Stomach (tissue), 4 donors: Measurements from ENCODE around the gene ZNF778.

Experiments used
- EP300 ChIP-seq: sonication (generic); formaldehyde crosslinking; IDR thresholded peaks from one replicate; pipeline ENCODE4 v1.6.1; 2017; ENCODE audit warnings: antibody characterized with exemption
- POLR2A ChIP-seq, 4 donors: fragments of 450-650 bp; IDR thresholded peaks; one replicate each; pipeline ENCODE4 v1.6.1; 2016; ENCODE audit warnings: antibody characterized with exemption in 4 of 4, control low read depth in 2 of 4, mild to moderate bottlenecking in 1 of 4, moderate library complexity in 1 of 4
- POLR2AphosphoS5 ChIP-seq, 3 donors: sonication (generic); formaldehyde crosslinking; IDR thresholded peaks; one replicate each; pipeline ENCODE4 v1.6.1; 2016; ENCODE audit warnings: antibody characterized with exemption in 3 of 3
- TF ChIP-seq, protein P1 (sequence below), 7 experiments: fragments of 450-650 bp in 4 of 7; fragments of 200-600 bp in 3 of 7; sonication (generic) in 3 of 7; IDR thresholded peaks; one replicate each; pipeline ENCODE4 v1.5.1; 2016 to 2019; ENCODE audit warnings: antibody characterized with exemption in 7 of 7, control low read depth in 2 of 7, mild to moderate bottlenecking in 1 of 7

DNA sequence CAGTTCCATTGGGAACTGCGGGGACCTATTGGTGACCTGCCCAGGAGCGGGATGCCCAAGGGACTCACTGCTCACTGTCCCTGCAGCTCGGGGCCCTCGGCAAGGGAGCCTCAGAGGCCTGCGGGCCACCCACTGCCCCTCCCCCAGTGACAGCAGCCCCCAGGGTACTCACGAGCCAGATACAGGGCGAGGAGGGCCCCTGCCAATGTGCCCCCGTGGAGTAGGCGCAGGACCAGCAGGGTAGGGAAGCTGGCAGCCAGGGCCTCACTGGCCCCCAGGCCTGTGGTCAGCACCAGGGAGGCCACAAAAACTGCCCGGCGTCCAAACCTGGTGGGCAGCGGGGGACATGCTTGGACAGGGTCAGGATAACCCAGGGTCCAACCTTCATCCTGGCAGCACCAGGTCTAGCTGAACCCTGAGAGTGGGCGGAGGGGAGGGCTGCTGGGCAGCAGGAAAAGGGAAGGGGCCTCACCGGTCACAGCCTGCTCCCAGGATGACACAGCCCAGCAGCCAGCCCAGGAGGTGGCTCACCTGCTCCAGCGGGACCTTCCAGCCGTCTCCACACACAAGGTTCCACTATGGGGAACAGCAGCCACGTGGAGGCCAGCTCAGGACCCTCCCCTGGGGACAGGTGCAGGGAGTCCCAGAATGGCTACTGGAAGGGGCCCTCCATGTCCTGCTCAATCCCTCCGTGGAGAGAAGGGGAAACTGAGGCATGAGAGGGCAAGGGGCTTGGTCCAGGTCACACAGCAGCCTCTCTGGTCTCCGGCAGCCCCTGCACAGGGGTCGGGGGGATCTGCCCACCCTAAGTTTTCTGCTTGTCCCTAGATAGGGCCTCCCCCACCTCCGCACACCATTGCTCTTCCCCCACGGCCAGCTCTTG lies 18.0 kb upstream of the ZNF778 start:
- no peak for TF ChIP-seq POLR2AphosphoS5 (IDR thresholded peaks at IDR 0.05)
- TF ChIP-seq, protein P1, sequence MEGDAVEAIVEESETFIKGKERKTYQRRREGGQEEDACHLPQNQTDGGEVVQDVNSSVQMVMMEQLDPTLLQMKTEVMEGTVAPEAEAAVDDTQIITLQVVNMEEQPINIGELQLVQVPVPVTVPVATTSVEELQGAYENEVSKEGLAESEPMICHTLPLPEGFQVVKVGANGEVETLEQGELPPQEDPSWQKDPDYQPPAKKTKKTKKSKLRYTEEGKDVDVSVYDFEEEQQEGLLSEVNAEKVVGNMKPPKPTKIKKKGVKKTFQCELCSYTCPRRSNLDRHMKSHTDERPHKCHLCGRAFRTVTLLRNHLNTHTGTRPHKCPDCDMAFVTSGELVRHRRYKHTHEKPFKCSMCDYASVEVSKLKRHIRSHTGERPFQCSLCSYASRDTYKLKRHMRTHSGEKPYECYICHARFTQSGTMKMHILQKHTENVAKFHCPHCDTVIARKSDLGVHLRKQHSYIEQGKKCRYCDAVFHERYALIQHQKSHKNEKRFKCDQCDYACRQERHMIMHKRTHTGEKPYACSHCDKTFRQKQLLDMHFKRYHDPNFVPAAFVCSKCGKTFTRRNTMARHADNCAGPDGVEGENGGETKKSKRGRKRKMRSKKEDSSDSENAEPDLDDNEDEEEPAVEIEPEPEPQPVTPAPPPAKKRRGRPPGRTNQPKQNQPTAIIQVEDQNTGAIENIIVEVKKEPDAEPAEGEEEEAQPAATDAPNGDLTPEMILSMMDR (IDR thresholded peaks at IDR 0.05), result no peak
- no peak for TF ChIP-seq POLR2A (IDR thresholded peaks at IDR 0.05)
- no peak for TF ChIP-seq EP300
